ENCODE data around the gene ARHGAP29.
"Not testable (repeated sequence)": the region's sequence is repeated elsewhere in the genome, so short reads cannot be mapped to it uniquely, and the experiment has no call there.

Gene ARHGAP29

DNA sequence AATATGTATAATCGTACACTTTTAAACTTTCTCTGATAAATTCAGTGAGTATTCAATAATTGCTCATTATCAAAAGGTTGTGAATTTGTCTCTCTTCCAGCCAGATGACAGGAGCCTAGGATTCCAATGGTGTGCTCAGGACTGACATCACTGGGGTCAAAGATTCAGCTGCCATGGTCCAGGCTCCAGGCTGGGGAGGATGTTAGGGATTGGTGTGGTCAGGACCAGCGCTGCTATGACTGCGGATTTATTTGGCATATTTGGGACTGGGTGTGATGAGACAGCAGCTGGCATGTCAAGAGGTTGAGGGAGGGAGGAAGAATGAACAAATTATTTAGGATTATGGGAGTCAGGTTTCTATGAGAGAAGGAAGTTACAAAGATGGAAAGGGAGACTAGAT lies 68.3 kb downstream of the ARHGAP29 start:
- DNase-seq = no peak

DNA sequence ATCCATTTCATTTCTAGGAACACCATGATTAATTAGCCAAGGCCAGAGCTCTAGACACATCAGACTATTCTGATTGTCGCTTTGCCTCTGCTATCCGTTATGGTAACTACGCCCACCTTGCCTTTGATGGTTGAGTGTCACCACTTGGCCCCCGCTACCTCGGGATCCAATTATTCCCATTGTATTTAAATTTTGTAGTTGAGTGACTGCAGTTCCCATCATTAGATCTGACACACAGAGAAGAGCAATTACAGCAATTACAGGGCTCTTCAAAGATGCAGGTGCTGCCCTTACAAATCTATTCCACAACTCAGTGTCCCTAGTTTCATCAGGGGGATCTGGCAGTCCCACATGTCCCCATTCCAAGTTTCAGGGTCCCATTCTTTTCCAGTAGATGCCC lies 71.5 kb downstream of the ARHGAP29 start:
- no peak for DNase-seq

DNA sequence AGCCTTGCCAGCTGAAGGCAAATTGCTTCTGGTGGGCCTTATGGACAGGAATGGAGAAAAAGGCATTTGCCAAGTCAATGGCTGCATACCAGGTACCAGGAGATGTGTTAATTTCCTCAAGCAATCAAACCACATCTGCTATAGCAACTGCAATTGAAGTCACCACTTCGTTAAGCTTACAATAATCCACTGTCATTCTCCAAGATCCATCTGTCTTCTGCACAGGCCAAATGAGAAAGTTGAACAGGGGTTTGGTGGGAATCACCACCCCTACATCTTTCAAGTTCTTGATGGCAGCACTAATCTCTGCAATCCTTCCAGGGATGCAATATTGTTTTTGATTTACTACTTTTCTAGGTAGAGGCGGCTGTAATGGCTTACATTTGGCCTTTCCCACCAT lies 72.5 kb downstream of the ARHGAP29 start:
- DNase-seq = not testable (repeated sequence)

DNA sequence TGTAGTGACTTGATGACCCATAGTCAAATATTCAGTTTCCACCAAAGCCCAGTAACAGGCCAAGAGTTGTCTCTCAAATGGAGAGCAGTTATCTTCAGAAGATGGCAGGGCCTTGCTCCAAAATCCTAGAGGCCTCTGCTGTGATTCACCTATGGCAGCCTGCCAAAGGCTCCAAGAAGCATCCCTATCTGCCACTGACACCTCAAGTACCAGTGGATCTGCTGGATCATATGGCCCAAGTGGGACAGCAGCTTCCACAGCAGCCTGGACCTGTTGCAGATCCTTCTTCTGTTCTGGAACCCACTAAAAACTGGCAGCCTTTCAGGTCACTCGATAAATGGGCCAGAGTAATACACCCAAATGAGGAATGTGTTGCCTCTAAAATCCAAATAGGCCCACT lies 73.3 kb downstream of the ARHGAP29 start:
- DNase-seq = not testable (repeated sequence)

DNA sequence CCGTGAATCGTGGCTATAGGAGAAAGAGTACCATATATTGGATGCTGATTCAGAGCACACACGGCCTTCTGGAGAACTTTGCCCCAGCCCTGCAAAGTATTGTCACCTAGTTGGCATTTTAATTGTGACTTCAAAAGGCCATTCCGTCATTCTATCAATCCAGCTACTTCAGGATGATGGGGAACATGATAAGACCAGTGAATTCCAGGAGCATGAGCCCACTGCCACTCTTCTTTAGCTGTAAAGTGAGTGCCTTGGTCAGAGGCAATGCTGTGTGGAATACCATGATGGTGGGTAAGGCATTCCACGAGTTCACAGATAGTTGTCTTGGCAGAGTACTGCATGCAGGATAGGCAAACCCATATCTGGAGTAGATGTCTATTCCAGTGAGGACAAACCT lies 74.1 kb downstream of the ARHGAP29 start:
- not testable (repeated sequence) for DNase-seq

DNA sequence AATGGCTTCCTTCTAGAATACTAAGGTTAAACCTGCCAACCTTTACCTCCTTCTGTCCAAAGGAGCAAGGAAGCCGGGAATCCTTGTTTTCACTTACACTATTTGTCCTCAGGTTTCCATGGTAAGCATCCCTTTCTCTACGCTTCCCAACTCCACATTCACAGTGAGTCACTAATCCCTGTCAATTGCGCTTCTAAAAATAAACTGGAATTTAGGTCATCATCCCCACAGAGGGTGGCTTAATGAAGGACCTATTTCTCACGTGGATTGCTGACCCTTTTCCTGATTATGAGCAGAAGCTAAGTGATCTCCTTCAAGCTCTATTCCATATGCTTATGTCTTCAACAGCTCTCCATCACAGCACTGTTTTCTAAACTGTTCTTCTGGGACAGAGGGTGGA lies 76.6 kb downstream of the ARHGAP29 start:
- no peak for DNase-seq

DNA sequence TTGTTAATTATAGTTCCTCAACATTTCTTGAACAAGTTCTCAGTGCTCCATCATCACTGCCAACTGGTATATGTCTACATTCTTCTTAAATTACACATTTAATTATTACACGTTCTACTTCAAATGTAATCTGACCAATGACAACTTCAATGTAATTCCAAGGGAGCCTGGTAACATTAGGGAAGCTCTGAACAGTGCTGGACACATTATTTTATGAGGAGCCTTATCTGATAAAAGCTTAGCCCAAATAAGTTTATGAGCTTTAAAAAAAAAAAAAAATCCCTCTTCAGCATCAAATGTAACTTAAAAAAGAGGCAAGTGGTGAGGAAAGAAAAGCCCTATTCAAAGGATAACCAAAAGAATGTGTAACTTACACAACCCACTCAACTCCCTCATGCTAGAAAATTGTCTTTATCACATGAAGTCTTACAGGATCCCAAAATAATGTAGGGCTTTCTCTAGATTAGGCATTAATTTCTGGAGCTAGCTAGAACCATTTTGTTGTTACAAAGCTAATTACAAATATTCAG lies 81.2 kb downstream of the ARHGAP29 start:
- DNase-seq = no peak

DNA sequence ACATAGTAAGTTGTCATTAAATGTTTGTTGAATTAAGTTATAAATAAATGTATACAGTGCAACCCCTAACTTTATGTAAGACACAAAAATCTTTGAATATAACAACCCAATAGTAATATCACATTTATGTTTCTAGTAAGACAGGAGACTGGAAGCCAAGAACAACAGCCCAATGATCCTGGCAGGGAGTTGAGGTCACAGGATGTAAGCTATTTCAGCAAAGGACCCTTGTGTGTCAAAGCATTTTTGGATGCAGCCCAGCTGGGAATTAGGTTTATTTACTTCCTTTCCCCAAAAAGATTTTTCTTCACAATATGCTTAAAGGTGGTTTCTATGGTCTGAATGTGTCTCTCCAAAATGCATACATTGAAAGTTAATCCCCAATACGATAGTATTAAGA lies 82.4 kb downstream of the ARHGAP29 start:
- DNase-seq = no peak

DNA sequence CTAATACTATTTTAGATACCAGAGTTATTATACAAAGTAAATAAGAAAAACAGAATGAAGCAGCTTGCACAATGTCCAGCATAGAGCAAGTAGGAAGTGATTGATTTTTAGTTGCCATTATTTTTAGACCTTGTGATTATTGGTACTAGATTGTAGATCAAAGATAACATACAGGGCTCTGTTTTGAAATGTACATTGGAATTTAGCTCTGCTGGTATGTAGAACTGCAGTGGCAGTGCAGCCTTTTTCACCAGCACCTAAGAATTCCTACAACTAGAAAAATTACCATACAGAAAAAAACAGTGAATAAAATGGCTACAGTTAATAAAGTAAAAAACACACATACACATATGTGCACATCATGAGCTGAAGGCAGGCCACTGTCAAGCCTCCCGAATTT lies 84.3 kb downstream of the ARHGAP29 start:
- DNase-seq = no peak

DNA sequence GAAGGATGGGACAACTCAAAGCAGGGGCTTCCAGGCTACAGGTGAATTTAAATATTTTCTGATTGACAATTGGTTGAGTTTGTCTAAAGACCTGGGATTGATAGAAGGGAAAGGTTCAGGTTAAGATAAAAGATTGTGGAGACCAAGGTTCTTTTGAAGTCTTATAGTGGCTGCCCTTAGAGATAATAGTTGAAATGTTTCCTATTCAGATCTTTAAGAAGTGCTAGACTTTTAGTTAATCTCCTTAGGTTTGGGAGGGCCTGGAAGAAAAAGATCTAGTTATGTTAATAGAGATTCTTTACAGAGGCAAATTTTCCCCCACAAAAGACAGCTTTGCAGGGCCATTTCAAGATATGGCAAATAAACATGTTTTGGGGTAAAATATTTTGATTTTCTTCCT lies 88.2 kb downstream of the ARHGAP29 start:
- not testable (repeated sequence) for DNase-seq

DNA sequence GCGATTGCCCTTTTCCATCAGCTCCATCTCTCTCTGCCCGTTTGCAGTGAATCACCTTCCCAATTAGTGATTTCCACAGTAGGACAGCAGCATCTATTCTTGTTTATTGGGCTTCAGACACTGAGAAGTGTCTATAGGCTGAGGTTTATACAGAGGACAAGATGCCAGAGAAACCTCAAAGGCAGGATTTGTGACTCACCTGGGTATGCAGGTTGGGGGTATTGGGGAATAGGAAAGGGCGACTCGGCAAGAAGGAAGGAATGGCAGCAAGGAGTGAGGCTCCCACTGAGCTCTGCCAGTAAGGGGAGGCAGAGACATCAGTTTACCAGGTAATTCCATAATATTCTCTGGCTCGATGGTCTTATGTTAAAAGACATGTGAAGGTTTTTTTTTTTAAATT lies 91.1 kb downstream of the ARHGAP29 start:
- DNase-seq = no peak

DNA sequence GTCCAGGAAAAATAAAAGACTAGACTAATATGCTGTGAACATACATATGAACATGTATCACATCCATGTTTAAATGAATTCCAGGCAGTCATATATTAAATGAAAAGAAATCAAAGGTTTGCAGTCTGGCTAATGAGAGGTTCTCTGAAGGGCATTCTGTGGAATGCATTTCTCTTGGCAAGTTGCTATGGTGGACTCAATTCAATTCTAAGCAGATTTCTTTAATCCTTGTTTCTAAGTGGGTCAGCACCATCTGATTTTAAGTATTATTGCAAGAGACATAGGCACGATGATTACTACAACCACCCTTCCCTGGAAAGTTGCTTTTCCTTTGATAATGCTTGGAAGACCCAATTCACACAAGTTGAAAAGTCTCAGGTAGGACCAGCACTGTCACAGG lies 92.5 kb downstream of the ARHGAP29 start:
- no peak for DNase-seq

DNA sequence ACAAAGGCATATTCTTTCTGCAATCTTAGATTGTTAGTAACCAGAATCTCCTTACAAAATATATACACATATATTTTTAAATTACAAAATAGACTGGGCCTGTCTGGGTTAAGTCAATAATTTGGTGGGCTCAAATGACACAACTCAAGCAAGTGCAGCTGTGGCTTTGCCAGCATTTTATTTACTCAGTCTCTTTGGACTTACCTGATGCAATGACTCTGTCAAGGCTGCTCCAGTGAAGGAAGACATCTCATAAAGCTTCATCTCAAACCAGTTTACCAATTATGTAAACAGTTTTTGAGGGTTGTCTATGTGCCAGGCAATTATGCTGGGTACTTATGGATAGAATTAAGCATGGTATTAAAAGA lies 93.6 kb downstream of the ARHGAP29 start:
- DNase-seq = no peak

DNA sequence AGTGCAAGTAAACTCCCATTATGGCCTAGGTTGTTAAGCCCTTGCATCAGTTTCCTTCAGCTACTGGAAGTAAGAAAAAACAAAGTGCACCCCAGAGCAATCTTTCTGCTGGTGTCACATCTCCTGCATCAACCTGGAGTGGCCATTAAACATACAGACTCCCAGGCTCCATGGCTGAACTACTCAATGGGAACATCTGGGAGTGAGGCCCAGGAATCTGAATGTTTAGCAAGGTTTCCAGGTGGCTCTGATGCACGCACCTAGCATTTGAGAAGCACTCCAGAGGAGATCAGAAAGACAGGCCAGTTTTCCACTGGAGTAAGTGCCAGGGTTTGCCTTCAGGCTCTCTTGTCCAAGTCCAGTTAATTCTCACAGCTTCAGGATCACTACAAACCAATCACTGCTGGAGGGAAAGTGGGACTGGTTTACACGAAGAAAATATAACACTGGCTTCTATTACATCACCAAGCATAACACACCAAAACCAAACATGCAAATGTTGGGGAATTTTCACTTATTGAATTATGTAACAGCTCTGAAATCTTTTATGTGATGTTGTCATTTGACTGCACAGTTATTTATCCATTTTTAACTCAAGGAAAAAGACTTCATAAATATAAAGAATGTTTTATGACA lies 94.1 kb downstream of the ARHGAP29 start:
- DNase-seq = no peak

DNA sequence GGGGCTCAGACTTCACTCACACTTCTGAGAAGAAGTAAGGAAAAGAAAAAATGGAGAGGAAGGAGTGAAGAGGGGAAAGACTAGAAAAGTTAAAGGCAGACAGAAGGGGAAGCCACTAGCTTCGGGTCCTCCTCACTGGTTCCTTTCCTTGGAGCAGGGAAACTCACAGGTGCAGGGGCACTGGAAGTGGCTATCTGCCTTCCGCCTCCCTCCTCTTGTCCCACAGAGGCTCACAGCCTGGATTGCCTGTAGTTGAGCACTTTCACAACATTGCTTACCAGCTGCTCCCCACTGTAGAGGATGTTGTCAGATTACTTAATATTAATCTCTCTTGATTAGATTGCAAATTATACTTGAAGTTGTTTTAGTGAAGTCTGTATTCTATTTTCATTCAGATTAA lies 94.8 kb downstream of the ARHGAP29 start:
- no peak for DNase-seq

DNA sequence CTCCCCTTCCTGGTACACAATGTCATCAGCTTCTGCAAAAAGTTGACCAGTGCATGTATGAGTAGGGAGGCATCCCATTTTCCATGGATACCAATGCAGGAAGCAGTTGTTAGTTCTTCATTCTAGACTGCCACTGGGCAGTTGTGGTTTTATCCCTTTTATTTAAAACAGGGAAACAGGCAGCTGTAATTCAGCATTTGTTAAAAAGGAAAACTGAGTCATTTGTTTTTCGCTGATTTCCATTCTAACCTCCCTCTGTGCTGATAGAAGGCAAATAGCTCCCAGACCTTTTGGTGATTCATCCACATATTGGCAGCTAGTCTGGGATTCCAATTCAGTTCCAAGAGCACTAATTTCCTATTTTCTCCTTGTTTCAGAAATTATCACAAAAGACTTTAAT lies 95.4 kb downstream of the ARHGAP29 start:
- no peak for DNase-seq

DNA sequence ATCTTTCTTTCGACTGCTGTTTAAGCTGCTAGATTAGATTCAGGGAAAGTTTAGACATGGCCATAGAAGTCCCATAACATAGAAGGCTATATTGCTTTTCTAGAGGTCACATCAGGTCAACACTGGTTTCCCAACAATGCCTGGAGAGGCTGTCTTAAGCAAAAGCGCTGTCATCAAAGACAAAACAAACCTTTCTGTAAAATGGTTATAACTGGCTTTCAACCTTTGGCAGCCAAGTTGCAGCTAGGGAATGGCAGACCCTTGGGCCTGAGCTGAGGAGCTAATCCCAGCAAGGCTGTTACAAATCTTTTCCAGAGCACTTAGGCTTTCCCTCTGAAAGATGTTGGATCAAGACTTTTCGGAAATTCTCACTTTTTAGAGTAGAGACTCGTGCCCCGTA lies 105.3 kb downstream of the ARHGAP29 start:
- DNase-seq = no peak

DNA sequence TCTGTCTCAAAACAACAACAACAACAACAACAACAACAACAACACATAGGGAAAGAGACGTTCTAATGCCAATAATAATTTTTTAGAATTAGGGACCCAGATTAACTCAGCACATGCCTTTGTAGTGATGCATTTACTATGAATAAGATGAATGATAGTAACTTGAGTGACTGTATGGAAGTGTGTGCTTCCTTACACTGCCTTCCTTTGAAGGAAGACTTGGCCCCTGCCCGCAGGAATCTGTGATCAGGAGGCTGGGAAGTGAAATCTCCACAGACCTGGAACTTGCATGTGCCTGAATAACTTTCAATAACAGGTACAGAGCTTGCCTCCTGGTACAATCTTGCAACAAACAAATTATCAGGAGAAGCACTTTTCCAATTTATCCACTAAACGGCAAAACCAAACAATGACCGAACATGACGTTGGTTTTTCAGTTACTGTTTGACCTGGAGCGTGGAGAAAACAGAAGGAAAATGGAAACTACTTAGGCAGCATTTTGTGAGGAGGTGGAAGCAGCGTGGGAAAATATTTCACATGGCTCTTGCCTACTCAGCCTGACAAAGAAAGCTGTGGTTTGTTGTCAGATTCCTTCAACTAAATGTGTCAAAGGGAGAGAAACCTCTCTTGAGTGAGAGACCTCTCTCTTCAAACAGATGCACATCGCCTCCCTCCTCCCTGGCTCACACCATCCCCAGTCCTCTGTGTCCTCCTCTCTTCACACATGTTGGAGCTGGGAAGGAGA lies 106.4 kb downstream of the ARHGAP29 start:
- DNase-seq = no peak

DNA sequence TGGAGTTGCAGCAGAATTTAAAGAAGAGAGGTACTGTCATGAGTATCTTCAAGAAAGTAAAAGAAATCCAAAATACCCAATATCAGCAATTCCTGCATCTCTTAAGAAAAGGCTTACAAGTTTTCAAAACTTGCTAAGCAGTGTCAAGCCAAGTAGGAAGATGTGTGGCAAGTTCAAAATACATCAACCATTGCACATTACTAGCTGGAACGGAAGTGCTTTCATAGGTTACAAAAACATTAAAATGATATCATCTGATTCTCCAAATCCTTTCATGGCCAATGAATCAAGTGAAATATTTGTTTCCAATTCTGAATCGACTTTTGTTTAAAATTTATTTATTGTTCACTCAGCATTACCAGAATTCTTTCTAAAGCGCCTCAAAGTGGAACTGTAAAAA lies 110.7 kb downstream of the ARHGAP29 start:
- DNase-seq = no peak

DNA sequence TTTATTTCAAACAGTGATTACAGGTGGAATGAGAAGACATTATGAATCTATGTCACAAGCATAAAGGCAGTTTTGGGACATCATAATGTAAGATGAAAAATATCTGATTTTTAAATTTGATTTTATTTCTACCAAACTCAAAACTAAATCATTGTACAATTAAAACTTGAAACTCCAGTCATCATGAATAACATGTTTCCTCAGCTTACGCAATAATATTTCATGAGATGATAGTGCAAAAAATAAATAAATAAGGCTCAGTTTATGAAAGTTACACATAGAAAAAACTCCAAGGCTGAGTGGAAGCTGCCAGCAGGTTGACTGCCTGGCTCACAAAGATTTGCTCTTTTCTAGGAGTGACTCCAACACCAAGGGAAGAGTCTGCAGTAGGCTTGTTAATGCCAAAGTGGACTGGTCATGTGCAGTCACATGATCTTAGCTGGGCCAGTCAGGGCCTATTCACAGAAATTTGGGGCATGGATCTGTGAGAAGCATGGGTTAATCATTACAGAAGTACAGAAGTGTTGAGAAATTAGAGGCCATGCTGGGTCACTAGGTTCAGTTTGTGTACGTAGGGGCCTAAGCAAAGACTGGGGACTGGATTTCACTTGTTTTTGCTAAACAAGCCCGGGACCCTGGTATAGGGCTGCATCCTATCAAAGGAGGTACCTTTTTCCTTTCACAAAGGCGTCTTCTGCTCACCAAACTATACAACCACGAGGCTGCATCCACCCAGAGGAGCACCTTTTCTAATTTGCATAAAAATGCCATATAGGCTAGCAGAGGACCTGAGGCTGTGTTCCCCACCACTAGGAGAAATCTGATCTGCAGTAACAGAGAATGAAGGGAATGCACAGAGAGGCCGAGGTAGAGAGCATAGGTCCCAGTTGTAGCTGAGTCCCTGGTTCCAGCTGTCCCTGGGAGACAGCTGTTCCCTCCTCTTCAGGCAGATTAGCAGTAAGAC lies 111.6 kb downstream of the ARHGAP29 start:
- no peak for DNase-seq

DNA sequence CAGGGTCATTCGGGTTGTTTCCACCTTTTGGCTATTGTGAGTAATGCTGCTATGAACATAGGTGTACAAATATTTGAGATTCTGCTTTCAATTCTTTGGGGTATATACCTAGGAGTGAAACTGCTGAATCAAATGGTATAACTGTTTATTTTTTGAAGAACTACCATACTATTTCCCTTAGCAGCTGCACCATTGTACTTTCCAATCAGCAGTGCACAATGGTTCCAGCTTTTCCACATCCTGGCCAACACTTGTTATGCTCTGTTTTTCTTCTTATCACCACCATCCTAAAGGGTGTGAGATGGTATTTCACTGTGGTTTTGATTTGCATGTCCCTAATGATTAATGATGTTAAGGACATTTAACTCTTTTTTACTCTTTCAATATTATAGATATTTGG lies 112.8 kb downstream of the ARHGAP29 start:
- DNase-seq = no peak

DNA sequence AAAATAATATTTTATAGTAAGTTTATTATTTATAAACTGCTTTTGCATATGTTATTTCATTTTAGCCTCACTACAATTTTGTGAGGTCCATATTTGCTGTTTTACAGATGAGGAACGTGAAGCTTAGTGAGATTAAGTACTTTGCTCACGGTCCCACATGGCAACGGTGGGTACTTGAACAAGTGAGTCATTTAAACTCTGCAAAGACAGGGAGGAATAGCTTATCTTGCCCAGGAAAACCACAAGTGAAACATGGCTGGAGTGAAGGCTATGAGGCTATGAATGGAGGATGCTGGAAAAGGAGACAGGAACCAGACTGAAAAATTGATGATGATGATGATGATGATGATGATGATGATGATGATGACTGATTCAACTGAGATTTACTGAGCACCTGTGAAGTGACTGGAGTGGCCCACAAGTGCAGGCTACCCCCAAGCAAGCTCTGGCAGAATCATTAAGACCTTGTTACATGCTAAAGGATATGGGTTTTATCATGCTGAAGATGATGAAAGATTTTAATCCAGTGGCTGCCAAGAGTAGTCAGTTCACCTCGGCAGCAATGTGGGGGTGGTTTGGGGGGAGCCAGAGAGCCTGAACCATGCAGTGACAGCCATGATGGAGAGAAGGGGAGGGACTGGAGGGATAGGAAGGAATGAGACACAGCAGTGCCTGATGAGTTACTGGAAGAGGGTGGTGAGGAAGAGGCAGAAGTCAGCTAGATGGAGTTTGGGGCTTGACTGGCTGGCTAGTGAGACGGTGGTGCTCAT lies 115.0 kb downstream of the ARHGAP29 start:
- DNase-seq = no peak

Data from activated T-cell treated with anti-CD3 and anti-CD28 coated beads, Interleukin-2, amount 50 U/mL, for 1 hour (primary cell).